Measurements from ENCODE around the gene TRMU. TPM values are rescaled to one million over a fixed set of nuclear protein-coding genes. Genes with fewer than 3 reads are reported as not detected.

Gene TRMU
- total and polyA plus RNA-seq, 2 of the 4 experiments (the other 2 are of a cell fraction) = 19.0 to 36.4 TPM

- CTCF ChIA-PET = no interaction called here
These were observed 43.8 kb downstream of the TRMU start for GRCh38 chr22:46379066-46379930.

More at GRCh38 chr22:46379066-46379930, 43.8 kb downstream of the TRMU start:
- H2BK5ac ChIP-seq (ENCODE audit: low read depth, low read length, poor library complexity, severe bottlenecking) = no peak overlapping the region
- H3K36me3 ChIP-seq (ENCODE audit: control insufficient read depth, insufficient read depth, low read length) = no peaks in the 10 kb centered on the region
- H3K9me3 ChIP-seq (ENCODE audit: control insufficient read depth, insufficient read depth, low read length) = peaks cover 6% of the 10 kb centered on the region
- TF ChIP-seq CEBPB (IDR thresholded peaks at IDR 0.05; ENCODE audit: low read depth, low read length) = peak; percentile 16; the same call in 1 of the 2 replicates
- no peak for TF ChIP-seq ELK1 (IDR thresholded peaks at IDR 0.05; ENCODE audit: borderline replicate concordance, low read depth, low read length)
- peaks cover 12% of the 10 kb centered on the region; the same call in 1 of the 2 replicates for H3K27me3 ChIP-seq (ENCODE audit: control insufficient read depth, insufficient read depth, low read length)
- no peak overlapping the region for H3K18ac ChIP-seq (ENCODE audit: low read depth, low read length)
- no peak overlapping the region for H3K56ac ChIP-seq (ENCODE audit: extremely low read depth, insufficient read depth, low read length)
- no peak overlapping the region for H2BK20ac ChIP-seq (ENCODE audit: low read depth, low read length)
- 40% methylated on average over 2 of the region's 29 CpGs; no CpG with 5 or more reads in 1 of the 2 experiments for WGBS, 2 experiments (ENCODE audit: extremely low coverage in 2 of 2, insufficient read length in 1 of 2)
- no peak overlapping the region for H3K4ac ChIP-seq (ENCODE audit: low read depth, low read length)
- no peak overlapping the region for H3K4me3 ChIP-seq (ENCODE audit: insufficient read depth, low read depth, low read length)
- dilution Hi-C loops (cut with HindIII; ENCODE audit: low sequenced_read_pairs, unreplicated experiment) (no loop called here), in situ Hi-C loops (cut with MboI; ENCODE audit: low sequenced_read_pairs) (no loop called here), intact Hi-C loops (cut with micrococcal nuclease) (no loop called here)
- H3K23ac ChIP-seq (ENCODE audit: low read depth, low read length) = no peak overlapping the region
- H4K5ac ChIP-seq (ENCODE audit: low read depth, low read length) = no peak overlapping the region
- H2BK120ac ChIP-seq (ENCODE audit: low read depth, low read length) = no peak overlapping the region
- no peak for DNase-seq
- ATAC-seq (ENCODE audit: low read depth) = no peak
- POLR2A ChIA-PET (ENCODE audit: unreplicated experiment) = no interaction called here
- no peaks in the 10 kb centered on the region for H3K79me1 ChIP-seq (ENCODE audit: low read depth in 1 of 2, low read length in 2 of 2)
- no peak overlapping the region for H2AK5ac ChIP-seq (ENCODE audit: low read depth, low read length)
- no peak overlapping the region for H4K8ac ChIP-seq (ENCODE audit: low read depth in 2 of 2, low read length in 2 of 2)
- no TSS peak for BruUV-seq (replicated peaks)
- no peak overlapping the region for H2BK15ac ChIP-seq (ENCODE audit: low read depth, low read length)
- H2AFZ ChIP-seq (replicated peaks; ENCODE audit: low read length, poor library complexity) = no peak overlapping the region
- no peaks in the 10 kb centered on the region for H4K20me1 ChIP-seq (ENCODE audit: insufficient read depth, low read length)
- no peak overlapping the region for H4K91ac ChIP-seq (ENCODE audit: insufficient read depth, low read depth, low read length)
- no peaks in the 10 kb centered on the region; the same call in 1 of the 2 replicates for H3K4me1 ChIP-seq (ENCODE audit: control insufficient read depth, insufficient read depth, low read length)
- no peaks in the 10 kb centered on the region for H3K9me1 ChIP-seq (ENCODE audit: insufficient read depth, low read length)
- no peak overlapping the region for H3K4me2 ChIP-seq (ENCODE audit: low read depth, low read length)
- no peak overlapping the region for H3K27ac ChIP-seq (ENCODE audit: insufficient read depth, low read length)
- H3K14ac ChIP-seq (replicated peaks; ENCODE audit: low read depth, low read length) = no peak overlapping the region
- H2AK9ac ChIP-seq (replicated peaks; ENCODE audit: low read depth, low read length, poor library complexity) = no peak overlapping the region
- no peak overlapping the region for H3K9ac ChIP-seq (ENCODE audit: low read depth, low read length)
